HG03060 (cell line): Measurements from ENCODE around the gene DSN1.
"Not testable (repeated sequence)": the region's sequence is repeated elsewhere in the genome, so short reads cannot be mapped to it uniquely, and the experiment has no call there.

Experiments
- ATAC-seq: cut with Tn5 transposase; IDR thresholded peaks from one replicate; pipeline ENCODE4 v1.9.1; 2021; ENCODE audit warnings: low read depth, moderate number of reproducible peaks; ENCODE audit not compliant: unreplicated experiment

DSN1 gene

GRCh38 chr20:36773597-36774390 lies at the start of gene DSN1:
Gene DSN1 (minus strand): TSS chr20:36773763. CDS start chr20:36771458, 2,305 bp downstream.
- peak; percentile 46 for ATAC-seq

GRCh38 chr20:36823121-36823520 lies 49.6 kb upstream of the DSN1 start:
- no peak for ATAC-seq

- no peak for ATAC-seq
Observed at GRCh38 chr20:36821964-36822437, 48.4 kb upstream of the DSN1 start.

GRCh38 chr20:36820928-36821327 lies 47.4 kb upstream of the DSN1 start:
- ATAC-seq: no peak

- no peak for ATAC-seq
Observed at GRCh38 chr20:36820073-36820472, 46.5 kb upstream of the DSN1 start.

GRCh38 chr20:36819659-36820058 lies 46.1 kb upstream of the DSN1 start:
- no peak for ATAC-seq

GRCh38 chr20:36818861-36819260 lies 45.3 kb upstream of the DSN1 start:
- no peak for ATAC-seq

GRCh38 chr20:36818185-36818584 lies 44.6 kb upstream of the DSN1 start:
- ATAC-seq: no peak

- no peak for ATAC-seq
Observed at GRCh38 chr20:36817496-36817895, 43.9 kb upstream of the DSN1 start.

- no peak for ATAC-seq
Observed at GRCh38 chr20:36815454-36816091, 42.0 kb upstream of the DSN1 start.

- ATAC-seq: no peak
Observed at GRCh38 chr20:36812594-36813463, 39.3 kb upstream of the DSN1 start.

- ATAC-seq: no peak
Observed at GRCh38 chr20:36808317-36809257, 35.0 kb upstream of the DSN1 start.

- ATAC-seq: no peak
Observed at GRCh38 chr20:36806049-36806448, 32.5 kb upstream of the DSN1 start.

GRCh38 chr20:36805396-36805795 lies 31.8 kb upstream of the DSN1 start:
- ATAC-seq: no peak

GRCh38 chr20:36804425-36804824 lies 30.9 kb upstream of the DSN1 start:
- no peak for ATAC-seq

- no peak for ATAC-seq
Observed at GRCh38 chr20:36802326-36803222, 29.0 kb upstream of the DSN1 start.

GRCh38 chr20:36800410-36800809 lies 26.8 kb upstream of the DSN1 start:
- no peak for ATAC-seq

GRCh38 chr20:36799313-36799712 lies 25.8 kb upstream of the DSN1 start:
- not testable (repeated sequence) for ATAC-seq

GRCh38 chr20:36796875-36797274 lies 23.3 kb upstream of the DSN1 start:
- ATAC-seq: no peak
